ENCODE measurements around the gene SAMD11.

GRCh38 chr1:890661-891060 is 33.1 kb upstream of the SAMD11 start:
- TF ChIP-seq CTCF (IDR thresholded peaks at IDR 0.05; ENCODE audit: low read depth, low read length, poor library complexity, severe bottlenecking) (no peak), EZH2phosphoT487 (IDR thresholded peaks at IDR 0.05; ENCODE audit: borderline replicate concordance, low read length) (no peak)
